ENCODE data around the gene ITGAE. TPM values are rescaled to one million over a fixed set of nuclear protein-coding genes. Genes with fewer than 3 reads are reported as not detected.
"Not testable (repeated sequence)": the region's sequence is repeated elsewhere in the genome, so short reads cannot be mapped to it uniquely, and the experiment has no call there.

The ITGAE gene
- total RNA-seq, 1 donor from 2014 or later: 17.4 TPM

DNA sequence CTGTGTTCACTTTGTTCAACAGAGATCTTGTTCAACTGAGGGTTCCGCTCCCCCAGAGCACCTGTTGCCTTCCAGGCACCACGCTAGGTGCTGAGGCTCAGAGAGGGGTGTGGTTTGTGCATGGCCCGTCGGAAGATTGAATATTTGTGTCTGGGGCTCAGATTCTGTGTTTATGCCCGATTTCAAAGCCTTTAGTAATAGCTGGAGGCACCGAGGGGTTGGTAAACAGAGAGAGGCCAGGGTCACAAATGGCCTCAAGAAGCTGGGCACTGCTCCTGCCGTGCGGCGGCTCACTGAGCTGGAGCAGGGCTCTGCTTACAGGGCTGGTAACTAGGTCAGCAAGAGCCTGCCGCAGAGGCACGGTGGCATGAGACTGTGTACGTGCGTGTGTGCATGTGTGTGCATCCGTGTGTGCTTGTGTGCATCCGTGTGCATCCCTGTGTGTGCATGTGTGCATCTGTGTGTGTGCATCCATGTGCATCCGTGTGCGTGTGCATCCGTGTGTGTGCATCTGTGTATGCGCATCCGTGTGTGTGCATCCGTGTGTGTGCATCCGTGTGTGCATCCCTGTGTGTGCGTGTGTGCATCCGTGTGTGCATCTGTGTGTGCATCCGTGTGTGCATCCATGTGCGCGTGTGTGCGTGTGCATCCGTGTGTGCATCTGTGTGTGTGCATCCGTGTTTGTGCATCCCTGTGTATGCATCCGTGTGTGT, 5.4 kb downstream of the ITGAE start:
- DNase-seq: no peak

DNA sequence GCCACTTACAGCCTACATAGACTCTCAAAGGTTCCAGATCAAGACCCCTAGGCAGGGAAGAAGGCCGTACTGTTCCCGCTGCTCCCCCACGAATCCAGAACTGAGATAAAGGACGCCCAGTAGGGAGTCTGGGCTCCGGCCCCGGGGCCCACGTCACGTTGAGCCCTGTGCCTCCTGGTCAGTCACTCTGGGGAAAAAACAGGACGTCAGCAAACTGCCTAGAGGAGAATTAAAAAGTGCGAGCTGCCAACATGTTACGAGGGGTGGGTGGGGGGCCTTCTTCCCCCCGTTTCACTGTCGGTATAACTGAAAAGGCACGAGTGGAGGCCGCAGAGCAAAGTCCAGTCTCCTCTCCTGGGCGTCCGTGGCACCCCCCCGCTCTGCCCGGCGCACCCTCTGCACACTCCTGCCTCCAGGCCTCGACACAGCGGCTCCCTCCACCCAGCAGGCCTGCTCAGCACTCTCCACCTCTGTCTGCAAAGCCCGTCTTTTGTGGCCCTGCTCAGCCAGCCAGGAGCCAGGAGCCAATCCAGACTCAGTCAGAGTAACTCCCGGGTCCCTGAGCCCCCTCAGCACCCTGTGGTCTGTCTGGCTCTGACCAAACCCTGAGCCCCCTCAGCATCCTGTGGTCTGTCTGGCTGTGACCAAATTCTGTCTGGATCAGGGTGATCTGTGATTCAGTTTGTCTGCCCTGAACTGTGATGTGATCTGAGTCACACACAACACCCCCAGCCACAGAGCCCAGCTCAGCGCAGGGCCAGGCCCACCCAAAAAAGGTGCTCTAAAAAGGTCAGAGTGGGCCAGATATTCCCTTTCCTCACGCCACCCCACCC, 6.2 kb downstream of the ITGAE start:
- no peak for DNase-seq

DNA sequence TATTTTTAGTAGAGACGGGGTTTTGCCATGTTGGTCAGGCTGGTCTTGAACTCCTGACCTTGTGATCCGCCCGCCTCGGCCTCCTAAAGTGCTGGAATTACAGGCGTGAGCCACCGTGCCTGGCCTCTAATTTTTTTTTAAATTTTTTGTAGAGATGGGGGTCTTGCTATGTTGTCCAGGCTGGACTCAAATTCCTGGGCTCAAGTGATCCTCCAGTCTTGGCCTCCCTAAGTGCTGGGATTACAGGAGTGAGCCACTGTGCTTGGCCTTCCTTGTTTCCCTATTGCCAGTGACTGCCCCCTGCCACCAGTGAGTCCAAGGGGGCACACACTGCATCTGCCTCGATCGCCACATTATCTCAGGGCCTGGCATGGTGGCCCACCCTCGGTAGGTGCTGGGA, 6.8 kb downstream of the ITGAE start:
- DNase-seq: not testable (repeated sequence)

DNA sequence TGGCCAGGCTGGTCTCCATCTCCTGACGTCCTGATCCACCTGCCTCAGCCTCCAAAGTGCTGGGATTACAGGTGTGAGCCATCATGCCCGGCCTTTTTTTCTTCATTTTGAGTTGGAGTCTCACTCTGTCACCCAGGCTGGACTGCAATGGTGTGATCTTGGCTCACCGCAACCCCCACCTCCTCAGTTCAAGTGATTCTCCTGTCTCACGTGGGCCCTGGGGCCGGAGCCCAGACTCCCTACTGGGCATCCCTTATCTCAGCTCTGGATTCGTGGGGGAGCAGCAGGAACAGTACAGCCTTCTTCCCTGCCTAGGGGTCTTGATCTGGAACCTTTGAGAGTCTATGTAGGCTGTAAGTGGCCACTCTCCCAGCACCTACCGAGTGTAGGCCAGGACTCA, 7.7 kb downstream of the ITGAE start:
- DNase-seq: not testable (repeated sequence)

DNA sequence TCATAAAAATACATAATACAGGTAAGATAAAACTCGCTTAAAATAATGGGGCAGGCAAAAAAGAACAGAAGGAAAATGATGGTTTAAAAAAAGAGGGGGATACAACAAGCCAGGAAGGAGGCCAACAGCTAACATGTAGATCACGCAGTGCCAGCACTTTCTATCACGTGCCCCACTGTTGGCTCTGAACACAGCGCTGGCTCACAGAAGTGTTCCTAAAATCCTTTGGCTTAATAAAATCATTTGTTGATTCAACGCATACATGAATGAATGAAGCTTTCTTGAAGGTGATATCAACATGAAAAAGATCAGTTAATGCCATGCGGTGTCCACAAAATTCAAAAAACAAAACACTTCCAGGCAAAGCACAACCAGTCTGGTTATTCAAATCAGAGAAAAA, 8.5 kb downstream of the ITGAE start:
- DNase-seq: no peak

DNA sequence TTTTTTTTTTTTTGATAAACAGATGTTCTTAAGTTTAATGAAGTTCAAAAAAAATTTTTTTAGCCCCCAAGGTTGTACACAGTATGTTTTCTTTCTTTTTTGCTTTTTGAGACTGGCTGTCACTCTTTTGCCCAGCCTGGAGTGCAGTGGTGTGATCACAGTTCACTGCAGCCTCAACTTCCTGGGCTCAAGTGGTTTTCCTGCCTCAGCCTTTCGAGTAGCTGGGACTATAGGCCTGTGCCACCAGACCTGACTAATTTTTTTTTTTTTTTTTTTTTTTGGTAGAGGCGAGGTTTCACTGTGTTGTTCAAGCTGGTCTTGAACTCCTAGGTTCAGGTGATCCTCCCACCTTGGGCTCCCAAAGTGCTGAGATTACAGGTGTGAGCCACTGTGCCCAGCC, 12.8 kb downstream of the ITGAE start:
- no peak for DNase-seq

DNA sequence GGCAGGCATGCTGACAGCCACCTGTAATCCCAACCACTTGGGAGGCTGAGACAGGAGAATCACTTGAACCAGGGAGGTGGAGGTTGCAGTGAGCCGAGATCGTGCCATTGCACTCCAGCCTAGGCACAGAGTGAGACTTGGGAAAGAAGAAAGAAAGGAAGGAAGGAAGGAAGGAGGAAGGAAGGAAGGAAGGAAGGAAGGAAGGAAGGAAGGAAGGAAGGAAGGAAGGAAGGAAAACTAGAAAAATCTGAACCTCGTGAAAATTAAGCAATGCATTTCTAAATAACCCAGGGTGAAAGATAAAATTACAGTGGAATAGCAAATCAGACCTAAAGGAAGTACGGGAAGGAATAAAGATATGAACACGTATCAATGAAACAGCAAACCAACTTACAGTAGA, 15.7 kb downstream of the ITGAE start:
- DNase-seq: not testable (repeated sequence)

DNA sequence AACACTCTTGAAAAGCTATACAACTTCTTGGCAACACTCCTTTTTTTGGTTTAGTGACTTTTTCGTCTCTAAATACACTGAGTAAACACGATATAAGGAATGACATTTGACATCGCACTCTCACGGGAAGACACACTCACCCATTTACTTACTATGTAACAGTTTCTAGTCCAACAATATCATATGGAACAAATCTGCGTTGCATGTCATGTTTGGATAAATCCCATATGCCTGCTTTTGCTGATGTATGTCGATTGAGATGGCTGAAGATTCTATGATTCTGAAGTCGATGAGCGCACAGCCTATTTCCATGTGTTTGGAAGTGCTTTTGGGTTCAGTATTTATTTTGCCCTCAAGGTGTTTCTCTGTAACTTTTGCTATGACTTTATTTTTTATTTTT, 18.2 kb downstream of the ITGAE start:
- peak; percentile 95 for DNase-seq

DNA sequence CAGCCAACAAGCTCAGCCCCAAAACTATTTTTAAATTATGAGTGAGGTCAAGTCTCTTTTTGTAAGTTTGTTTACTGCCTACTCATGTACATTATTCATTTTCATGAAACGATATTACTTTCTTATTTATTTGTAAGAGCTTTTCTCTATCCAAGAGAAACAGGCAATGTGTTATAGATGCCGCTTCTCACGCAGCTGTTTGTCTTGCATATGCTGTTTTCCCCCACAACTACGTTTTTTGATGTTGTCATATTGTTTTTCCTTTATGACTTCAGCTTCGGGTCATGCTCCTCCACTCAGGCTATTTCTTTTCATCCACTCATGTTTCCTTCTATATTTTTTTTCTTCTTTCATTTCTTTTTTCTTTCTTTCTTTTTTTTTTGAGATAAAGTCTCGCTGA, 20.0 kb downstream of the ITGAE start:
- peak; percentile 86 for DNase-seq

DNA sequence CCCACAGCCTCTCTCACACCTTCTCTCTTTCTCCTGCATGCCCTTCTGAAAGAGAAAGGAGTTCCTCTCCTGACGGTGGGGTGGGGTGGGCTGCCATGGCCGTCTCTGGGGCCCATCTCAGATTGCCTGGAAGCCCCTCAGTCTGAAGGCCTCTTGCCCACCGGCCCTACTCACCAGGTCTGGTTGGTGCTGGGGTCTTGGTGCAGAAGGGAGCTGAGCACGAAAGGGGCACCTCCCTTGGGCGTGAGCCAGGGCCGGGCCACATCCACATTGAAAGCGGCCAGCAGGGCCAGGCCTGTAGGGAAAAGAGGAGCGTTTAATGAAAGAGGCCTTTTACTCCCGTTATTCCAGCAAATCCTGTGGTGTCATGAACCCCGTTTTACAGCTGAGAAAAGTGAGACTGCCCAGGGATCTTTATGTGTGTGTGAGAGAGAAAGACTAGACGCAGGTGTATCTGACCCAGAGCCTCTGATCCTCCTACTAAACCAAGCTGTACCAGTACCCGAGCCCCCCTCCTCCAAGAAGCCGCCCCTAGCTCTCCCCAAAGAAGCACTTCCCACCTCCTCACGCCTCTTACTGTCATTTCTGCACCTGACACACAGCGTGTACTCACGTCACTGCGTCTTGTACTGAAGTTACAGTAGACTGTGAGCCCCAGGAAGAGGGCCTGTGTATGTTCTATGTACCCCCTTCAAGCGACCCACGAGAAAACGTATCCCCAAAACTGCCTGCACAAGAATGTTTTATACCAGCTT, 23.4 kb downstream of the ITGAE start:
- DNase-seq: no peak

DNA sequence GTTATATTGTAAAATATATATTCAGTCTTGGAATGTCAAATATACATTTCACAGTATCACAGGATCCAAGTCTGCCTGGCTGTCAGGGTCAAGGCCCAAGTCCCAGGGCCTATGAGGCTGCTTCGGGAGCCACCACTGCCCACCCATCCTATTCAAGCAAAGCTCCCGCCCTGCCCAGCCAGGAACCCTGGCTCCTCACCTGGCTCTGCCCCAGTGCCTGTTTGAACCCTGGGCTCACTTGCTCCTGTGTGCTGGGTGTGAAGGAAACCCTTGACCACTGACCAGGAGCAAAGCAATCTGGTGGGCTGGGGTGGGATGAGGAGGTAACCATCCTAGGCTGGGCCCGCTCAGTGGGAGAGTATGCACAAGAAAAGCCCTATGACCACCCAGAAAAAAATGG, 27.0 kb downstream of the ITGAE start:
- DNase-seq: no peak

DNA sequence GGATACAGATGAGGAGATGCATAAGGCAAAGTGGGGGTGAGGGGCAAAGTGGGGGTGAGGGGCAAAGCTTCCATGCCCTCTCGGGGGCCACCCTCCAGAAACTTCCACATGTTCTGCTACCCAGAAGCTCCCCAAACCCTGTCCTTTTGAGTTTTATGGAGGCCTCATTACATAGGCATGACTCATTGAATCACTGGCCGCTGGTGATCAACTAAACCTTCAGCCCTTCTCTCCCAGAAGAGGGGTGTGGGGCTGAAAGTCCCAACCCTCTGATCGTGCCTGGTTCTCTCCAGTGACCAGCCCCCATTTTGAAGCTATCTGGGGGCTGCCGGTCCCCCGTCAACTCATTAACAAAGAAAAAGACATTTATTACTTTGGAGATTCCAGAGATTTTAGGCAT, 27.5 kb downstream of the ITGAE start:
- no peak for DNase-seq

DNA sequence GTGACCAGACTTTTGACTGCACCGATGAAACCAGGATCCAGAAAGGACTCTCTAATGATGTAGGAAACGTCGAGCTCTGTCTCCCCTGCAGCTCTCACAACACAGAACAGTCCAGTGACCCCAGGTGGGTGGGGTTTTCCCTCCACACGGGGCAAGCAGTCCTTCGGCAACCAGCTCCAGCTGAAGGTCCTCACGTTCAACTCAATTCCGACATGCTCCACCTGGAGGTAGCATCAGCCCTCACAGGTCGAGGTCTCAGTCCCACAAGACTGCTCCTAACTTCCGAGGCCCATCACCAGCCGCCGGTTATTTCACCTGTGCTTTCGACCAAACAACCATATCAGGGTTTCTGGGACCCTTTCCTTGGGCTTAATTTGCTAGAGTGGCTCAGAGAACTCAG, 28.2 kb downstream of the ITGAE start:
- no peak for DNase-seq

DNA sequence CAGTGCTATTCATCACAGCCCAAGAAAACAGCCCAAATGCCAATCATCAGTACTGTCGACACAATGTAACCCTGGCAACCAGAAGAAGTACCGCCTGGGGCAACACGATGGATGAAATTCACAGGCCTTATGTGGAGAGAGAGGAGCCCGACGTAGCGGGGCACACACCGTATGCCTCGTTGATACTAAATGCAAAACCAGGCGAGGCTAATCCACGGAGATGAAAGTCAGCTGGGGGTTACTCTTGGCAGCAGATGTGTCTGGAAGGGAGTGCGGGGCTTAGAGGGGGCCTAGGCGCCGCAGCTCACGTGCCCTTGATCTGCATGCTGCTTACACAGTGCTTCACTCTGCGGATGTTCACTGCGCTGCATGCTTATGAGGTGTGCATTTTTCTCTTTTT, 29.8 kb downstream of the ITGAE start:
- DNase-seq: no peak

DNA sequence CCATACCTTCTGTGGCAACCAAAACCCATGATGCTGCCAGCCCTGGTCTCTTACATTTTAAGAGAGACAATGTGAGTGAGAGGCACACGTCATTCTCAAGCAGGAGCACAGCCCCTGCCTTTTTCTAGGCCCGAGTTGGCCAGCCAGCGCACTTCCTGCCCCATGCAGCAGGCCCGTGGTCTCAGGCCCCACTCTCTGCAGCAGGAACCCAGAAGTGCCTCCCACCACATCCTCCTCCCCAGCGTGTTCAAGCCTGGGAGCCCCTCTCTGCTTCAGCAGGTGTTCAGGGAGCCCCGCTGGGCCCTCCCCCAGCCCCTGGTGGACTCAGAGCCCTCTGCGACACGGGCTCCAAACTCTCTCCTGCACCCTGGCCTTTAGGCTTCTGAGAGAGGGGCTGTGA, 30.5 kb downstream of the ITGAE start:
- no peak for DNase-seq

DNA sequence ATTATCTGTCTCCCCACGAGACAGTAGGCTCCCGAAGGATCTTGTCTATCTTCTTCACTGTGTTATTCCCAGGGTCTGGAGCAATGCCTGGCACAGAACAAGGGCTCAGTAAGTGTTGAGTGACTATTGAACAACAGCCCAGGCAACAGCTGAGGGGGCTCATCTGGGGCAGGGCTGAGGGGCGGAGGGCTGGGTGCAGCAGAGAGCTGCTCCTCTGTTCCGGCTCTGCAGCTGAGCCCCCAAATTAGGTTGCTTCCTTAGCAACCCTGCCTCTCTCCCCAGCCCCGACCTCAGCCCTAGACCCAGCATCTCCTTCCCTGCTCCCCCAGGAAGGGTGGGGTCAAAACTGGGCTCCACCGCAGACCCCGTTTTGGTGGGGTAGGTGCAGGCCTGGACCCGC, 32.2 kb downstream of the ITGAE start:
- no peak for DNase-seq

DNA sequence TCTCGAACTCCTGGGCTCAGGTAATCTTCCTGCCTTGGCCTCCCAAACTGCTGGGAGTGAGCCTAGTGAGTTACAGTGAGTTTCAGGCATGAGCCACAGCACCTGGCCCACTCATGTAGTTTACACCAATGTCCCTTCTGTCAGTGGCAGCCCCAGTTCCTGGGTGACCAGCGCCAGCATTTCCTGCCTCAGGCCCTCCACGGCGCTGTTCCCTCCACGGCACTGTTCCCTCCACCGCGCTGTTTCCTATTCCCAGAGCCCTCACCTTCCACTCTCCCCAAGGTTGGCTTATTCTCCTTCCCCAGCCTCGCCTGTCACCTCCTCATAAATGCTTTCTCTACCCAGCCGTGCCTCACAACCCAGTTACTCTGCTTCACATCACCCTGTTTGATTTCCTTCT, 32.6 kb downstream of the ITGAE start:
- no peak for DNase-seq

DNA sequence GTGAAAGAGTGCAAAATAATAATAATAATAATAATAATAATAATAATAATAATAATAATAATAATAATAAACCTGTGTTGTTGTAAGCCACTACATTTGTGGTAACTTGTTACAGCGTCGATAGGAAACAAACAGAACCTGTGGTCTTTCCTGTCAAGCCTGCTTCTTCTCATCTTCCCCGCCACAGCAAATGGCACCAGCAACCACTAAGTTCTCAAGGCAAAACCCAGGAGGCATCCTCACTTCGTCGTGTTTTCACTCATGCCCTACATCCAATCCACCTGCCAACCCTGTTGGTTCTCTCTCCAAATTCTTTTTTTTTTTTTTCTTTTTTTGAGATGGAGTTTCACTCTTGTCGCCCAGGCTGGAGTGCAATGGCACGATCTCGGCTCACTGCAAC, 34.2 kb downstream of the ITGAE start:
- DNase-seq: no peak

DNA sequence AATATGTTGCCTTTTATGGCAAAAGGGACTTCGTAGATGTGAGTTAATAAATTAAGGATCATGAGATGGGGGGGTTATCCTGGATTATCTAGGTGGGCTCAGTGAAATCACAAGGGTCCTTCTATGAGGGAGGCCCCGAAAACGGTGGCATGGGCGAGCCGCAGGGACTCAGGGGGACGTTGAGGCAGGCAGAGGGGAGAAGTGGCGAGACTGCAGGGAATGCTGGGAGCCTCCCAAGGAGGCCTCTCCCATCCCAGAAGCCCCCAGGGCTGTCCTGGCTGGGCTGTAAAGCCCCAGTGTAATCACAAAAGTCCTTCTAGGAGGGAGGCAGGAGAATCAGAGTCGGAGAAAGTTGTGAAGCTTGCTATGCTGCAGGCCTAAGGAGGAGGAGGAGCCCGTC, 35.0 kb downstream of the ITGAE start:
- DNase-seq: no peak

DNA sequence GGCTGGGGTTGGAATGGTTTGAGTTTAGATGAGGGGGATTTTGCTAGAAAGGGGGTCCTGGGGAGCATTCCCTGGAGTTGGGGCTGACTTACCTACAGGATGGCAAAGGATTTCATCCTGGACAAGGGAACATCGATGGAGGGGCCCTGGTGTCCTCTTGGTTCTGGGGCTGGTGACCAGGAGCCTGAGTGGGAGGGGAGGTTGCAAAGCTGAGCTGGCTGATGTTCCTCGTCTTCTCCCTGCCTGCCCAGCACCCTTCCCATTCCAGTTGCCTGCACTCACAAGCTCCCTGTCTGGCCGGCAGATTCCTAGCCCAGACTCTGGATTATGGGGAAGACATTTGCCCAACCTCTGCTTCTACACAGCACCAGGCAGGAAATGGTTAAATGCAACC, 37.2 kb downstream of the ITGAE start:
- DNase-seq: no peak

DNA sequence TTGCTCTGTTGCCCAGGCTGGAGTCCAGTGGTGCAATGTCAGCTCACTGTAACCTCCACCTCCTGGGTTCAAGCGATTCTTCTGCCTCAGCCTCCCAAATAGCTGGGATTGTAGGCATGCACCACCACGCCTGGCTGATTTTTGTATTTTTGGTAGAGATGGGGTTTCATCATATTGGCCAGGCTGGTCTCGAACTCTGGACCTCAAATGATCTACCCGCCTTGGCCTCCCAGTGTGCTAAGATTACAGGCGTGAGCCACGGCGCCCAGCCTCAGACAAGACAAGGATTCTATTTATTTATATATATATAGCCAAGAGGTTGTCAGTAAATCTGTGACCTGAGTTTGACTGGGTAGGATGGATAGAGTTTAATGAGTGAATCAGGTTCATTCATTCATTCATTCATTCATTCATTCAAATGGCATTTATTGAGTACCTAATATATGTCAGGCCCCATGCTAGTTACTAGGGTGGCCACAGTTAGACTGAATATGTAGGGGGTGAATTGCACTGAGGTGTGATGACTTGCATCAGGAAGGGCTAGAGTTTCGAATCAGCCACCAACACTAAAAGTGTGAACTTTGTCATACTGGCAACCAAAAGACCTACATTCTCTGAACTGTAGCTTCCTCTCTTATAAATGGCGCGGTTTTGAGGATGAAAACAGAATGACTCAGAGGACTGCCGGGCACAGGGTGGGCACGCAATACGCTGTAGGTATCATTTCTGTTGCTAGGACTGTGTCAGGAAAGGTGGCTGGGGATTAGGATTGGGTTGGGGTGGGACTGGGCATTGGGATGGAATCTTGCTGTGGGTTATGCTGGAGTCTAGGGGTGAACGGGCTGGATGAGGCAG, 37.8 kb downstream of the ITGAE start:
- no peak for DNase-seq

DNA sequence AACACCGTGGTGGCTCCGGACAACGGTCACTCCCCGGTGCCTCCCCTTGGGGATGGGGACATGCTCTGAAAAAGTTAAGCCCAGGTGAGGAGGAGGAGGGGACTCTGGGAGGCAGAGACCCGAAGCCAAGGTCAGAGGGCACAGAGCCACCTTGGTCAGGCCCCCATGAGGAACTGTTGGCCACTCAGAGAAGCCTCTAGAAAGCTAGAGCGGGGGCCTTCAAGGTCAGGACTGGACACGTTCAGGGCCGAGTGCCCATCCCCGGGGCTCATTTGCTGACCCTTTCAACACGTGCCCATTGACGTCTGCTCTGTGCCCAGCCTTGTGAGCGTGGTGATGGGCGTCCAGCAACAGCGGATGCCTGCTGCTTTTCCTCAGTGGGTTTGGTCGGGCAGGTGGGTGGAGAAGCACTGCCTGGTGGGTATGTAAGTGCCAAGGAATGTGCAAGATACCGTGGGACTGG, 39.0 kb downstream of the ITGAE start:
- DNase-seq: no peak
